Measurements from ENCODE around the gene HTRA3.
A peak's percentile ranks its signal among the peaks of the same experiment; 100 is the strongest.

HTRA3 gene

GRCh38 chr4:8269535-8270417, at the start of gene HTRA3:
Gene HTRA3, plus strand, starts transcription at chr4:8269754. Its CDS starts 215 bp downstream, at chr4:8269969.
- no peak for DNase-seq

- DNase-seq: no peak
Observed at GRCh38 chr4:8220661-8221450, 48.7 kb upstream of the HTRA3 start.

GRCh38 chr4:8221476-8221875, 48.1 kb upstream of the HTRA3 start:
- DNase-seq: no peak

DNA sequence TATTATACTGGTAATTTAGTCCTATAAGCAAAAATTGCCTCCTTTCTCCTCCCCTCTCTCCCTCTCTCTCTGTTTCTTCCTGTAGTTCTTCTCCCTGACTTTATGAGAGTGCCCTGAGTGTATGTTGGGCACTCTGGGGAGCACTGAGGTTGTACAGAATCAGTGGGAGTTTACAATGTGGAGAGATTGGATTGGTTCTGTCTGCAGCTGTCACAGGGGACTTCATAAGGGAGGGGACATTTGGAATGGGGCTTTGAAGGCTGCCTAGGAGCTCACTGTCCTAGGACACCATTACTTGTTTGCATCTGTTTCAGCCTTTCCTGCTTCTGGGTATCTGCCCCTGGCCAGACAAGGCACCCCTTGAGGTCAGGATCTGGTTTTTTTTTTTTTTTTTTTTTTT, 47.6 kb upstream of the HTRA3 start:
- DNase-seq: no peak

DNA sequence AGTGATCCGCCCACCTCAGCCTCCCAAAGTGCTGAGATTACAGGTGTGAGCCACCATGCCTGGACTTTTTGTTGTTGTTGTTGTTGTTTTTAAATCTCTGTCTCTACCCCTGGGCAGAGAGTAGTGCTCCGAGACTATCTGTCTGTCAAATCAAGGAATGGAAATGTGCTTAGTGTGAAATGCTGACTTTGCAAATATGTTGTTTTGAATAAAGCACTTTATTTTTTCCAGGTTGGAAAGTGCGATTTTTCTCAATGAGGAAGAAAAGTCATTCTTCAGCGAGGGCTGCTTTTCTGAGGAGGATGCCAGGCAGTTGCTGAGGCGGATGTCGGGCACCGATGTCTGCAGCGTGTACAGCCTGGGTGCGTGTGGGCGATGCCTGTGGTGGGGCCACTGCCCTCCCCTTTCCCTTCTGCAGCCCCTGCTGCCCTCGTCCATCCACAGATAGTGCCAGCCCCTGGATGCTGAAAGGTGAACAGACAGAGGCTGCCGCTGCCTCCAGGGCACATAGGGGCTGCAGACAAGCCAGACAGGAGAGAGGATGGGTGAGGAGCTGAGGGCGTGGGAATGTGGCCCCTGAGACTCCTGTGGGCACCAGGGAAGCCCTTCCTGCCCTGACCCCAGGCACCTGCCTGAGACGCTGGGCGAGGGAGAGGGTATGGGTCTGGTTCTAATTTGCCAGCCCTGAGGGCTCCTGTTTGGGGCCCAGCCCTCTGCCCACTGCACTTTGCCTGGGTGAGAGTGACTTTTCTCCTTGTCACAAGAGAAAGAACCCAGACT, 46.8 kb upstream of the HTRA3 start:
- DNase-seq: no peak

- DNase-seq: no peak
Observed at GRCh38 chr4:8224267-8224974, 45.1 kb upstream of the HTRA3 start.

DNA sequence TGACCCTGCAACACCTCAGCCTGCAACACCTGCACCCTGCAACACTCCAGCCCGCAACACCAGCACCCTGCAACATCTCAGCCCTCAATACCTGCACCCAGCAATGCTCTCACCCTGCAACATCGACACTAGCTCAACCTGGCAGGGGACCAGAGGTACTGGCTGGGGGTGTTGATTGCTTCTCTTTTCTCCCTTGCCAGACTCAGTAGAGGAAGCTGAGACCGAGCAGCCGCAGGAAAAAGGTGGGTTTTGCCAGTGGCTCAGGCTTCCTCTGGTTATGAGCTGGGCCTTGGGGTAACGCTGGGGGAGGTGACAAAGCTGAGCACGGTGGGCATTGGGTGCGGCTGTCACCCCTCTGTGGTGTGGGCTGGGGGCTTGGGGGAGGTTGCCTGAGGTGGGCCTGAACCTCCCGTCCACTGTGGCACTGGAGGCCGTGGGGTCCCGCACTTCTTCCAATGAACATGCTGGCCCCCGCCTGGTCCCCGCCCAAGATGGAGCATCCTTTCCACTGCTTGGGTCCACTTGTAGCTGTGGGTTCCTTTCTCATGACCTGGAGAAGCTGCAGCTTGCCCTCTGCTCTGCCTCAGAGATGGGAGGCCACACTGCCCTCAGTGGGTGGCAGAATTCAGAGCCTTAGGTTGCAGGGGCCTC, 44.5 kb upstream of the HTRA3 start:
- DNase-seq: no peak

DNA sequence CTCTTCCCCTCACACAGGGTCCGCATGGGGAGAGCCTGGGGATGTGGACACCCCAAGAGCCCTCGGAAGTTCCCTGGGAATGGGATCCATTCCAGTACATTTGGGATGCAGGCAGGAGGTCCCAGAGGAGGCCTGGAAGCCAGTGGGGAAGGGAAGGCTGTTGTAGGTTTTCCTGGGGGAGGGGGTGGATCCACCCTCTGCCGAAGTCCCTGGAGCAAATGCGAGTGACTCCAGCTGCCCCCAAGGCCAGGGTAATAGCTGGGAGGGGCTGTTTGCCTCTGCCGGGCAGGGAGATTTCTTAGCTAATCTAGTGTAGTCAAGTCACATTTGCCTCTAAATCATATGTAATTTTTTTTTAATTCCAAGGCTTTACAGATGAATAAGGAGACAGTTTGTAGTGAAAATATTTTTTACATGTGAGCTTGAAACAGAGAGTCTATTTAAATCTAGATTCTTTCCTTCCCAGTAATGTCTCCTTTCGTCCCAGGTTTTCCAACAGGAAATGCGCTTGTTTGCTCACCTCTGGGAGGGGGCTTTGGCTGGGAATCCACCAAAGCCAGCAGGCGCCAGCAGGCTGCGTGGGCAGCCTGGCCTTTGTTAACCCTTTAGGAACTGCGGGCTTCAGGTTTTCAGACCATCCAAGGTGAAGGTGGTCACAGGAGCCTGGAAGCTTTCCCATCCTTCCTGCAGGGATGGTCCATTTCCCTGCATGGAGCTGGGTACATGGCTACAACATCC, 43.7 kb upstream of the HTRA3 start:
- peak; percentile 55 for DNase-seq

GRCh38 chr4:8227201-8227770, 42.3 kb upstream of the HTRA3 start:
- DNase-seq: no peak

DNA sequence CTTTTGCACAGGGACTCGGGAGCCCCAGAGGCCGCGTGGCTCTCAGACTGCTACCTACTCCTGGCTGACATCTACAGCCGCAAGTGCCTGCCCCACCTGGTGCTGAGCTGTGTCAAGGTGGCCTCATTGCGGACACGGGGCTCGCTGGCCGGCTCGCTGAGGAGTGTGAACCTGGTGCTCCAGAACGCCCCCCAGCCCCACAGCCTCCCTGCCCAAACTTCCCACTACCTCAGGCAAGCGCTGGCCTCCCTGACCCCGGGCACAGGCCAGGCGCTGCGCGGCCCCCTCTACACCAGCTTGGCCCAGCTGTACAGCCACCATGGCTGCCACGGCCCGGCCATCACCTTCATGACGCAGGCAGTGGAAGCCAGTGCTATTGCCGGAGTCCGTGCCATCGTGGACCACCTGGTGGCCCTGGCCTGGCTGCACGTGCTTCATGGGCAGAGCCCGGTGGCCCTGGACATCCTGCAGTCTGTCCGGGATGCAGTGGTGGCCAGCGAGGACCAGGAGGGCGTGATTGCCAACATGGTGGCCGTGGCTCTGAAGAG, 41.7 kb upstream of the HTRA3 start:
- DNase-seq: no peak

GRCh38 chr4:8228319-8229250, 41.0 kb upstream of the HTRA3 start:
- peak; percentile 45 for DNase-seq

GRCh38 chr4:8229331-8229975, 40.1 kb upstream of the HTRA3 start:
- DNase-seq: no peak

- DNase-seq: no peak
Observed at GRCh38 chr4:8230033-8230432, 39.5 kb upstream of the HTRA3 start.

DNA sequence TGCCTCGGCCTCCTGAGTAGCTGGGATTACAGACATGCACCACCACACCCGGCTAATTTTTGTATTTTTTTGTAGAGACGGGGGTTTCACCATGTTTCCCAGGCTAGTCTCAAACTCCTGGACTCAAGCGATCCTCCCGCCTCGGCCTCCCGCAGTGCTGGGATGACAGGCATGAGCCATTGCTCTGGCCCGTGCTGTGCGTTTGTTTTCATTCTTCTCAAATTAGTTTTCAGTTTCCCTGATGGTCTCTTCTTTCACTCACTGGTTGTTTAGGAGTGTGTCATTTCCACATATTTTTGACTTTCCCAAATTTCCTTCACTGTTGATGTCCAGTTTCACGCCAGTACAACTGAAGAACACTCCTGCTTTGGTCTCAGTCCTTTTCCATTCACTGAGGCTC, 38.7 kb upstream of the HTRA3 start:
- DNase-seq: no peak

DNA sequence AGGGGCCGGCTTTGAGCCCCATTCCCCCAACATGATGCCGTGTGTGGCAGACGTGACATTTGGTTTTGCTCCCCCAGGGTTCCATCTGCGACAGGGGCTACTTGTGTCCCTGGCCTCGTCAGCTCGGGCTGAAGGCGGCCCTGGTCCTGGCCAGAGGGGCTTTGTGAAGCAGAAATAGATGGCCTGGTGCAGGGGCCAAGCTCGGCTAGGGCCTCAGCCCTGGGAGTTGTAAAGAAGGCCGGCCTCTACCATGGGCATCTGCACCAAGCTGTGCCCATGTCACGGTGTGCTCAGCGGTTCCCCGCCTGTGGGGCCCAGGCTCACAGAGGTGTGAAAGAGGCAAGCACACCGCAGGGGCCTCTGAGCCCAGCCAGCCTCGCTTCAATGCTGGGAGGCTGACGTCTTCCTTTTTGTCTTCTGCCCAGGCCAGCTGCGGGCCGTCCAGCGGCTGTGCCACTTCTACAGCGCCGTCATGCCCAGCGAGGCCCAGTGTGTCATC, 38.0 kb upstream of the HTRA3 start:
- no peak for DNase-seq

DNA sequence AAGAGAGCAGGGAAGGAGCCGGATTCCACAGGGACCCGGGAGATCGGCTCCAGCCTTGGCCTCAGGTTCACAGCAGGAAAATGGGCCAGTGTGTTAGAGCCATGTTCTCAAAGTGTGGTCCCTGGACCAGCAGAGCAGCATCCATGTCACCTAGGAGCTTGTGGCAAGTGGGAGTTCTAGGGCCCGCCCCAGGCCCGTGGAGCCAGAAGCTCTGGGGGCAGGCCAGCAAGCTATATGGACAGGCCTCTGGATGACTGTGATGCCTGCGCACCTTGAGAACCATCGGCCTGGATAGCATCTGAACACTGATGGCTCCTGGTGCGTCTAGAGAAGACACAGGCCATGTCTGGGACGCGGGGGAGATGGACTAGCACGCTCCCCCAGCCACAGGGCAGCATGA, 36.8 kb upstream of the HTRA3 start:
- DNase-seq: no peak

DNA sequence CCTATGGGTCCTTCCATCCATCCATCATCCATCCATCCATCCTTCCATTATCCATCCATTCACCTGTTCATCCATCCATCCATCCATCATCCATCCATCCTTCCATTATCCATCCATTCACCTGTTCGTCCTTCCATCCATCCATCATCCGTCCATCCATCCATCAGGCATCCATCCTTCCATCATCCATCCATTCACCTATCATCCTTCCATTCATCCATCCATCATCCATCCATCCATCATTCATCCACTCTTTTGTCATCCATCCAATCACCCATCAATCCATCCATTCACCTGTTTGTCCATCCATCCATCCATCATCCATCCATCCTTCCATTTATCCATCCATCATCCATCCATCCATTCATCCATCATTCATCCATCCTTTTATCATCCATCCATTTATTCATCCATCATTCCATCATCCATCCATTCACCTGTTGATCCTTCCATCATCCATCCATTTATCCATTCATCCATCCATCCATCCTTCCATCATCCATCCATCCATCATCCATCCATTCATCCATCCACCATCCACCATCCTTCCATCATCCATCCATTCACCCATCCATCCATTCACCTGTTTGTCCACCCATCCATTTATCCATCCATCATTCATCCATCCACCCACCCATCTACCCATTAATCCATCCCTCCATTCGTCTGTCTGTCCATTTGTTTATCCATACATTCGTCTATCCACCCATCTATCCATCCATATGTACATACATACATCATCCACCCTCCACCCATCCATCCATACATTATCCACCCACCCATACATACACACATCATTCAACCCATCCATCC, 35.7 kb upstream of the HTRA3 start:
- DNase-seq: no peak

DNA sequence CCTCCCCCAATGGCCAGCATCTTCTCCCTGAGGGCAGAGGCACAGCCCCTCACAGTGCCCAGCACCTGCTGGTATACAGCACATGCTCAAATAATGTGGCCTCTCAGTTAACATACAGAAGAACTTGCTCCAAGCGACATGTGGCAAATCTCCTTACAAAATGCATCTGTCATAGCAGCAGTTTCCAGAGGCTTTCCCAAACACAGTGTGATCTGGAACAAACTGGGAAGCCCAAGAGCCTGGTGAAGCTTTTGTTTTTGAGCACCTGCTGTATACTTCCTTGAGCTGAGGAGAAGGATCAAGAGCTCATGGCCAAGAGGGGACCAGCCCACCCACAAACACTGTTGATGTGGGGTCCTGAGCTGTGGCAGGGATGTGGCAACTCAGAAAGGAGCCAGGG, 34.8 kb upstream of the HTRA3 start:
- no peak for DNase-seq

Data from SHP77 treated with DMSO at 0.1 percent for 48 hours (cell line).